ENCODE measurements around the gene MYO7A.
"Not testable (repeated sequence)": the region's sequence is repeated elsewhere in the genome, so short reads cannot be mapped to it uniquely, and the experiment has no call there.

The MYO7A gene

GRCh38 chr11:77092382-77092781 is 35.7 kb upstream of the MYO7A start:
- H3K36me3 ChIP-seq (ENCODE audit: control insufficient read depth in 2 of 2, insufficient read depth in 2 of 2, low read length in 2 of 2), result peaks cover 29 to 34% of the 10 kb centered on the region in 2 donors
- H3K9ac ChIP-seq (ENCODE audit: low read depth in 1 of 2, low read length in 2 of 2), result no peak overlapping the region
- H3K9me3 ChIP-seq (ENCODE audit: control insufficient read depth in 2 of 2, low read length in 2 of 2), result no peaks in the 10 kb centered on the region
- no peak overlapping the region for H3K27ac ChIP-seq (ENCODE audit: low read depth in 2 of 2, low read length in 2 of 2)
- H3K27me3 ChIP-seq (ENCODE audit: control insufficient read depth in 2 of 2, insufficient read depth in 2 of 2, low read length in 2 of 2), result no peaks in the 10 kb centered on the region
- peaks cover 61 to 66% of the 10 kb centered on the region in 2 donors for H3K4me1 ChIP-seq (ENCODE audit: control insufficient read depth in 2 of 2, insufficient read depth in 2 of 2, low read length in 2 of 2)
- H3K4me3 ChIP-seq (ENCODE audit: low read length in 2 of 2), result no peak overlapping the region

- peaks cover 27 to 31% of the 10 kb centered on the region in 2 donors for H3K36me3 ChIP-seq (ENCODE audit: control insufficient read depth in 2 of 2, insufficient read depth in 2 of 2, low read length in 2 of 2)
- no peak overlapping the region for H3K27ac ChIP-seq (ENCODE audit: low read depth in 2 of 2, low read length in 2 of 2)
Observed at GRCh38 chr11:77093056-77093891, 34.8 kb upstream of the MYO7A start.

GRCh38 chr11:77093987-77094840 is 33.8 kb upstream of the MYO7A start:
- Histone ChIP-seq H3K27me3 (ENCODE audit: control insufficient read depth in 2 of 2, insufficient read depth in 2 of 2, low read length in 2 of 2) (no peaks in the 10 kb centered on the region), H3K27ac (ENCODE audit: low read depth in 2 of 2, low read length in 2 of 2) (peak overlapping the region; percentile 91 to 94), H3K9me3 (ENCODE audit: control insufficient read depth in 2 of 2, low read length in 2 of 2) (no peaks in the 10 kb centered on the region), H3K9ac (ENCODE audit: low read depth in 1 of 2, low read length in 2 of 2) (peak overlapping the region in 1 of 2 donors; percentile 67), H3K36me3 (ENCODE audit: control insufficient read depth in 2 of 2, insufficient read depth in 2 of 2, low read length in 2 of 2) (peaks cover 25 to 27% of the 10 kb centered on the region in 2 donors), H3K4me3 (ENCODE audit: low read length in 2 of 2) (no peak overlapping the region), H3K4me1 (ENCODE audit: control insufficient read depth in 2 of 2, insufficient read depth in 2 of 2, low read length in 2 of 2) (peaks cover 43 to 47% of the 10 kb centered on the region in 2 donors)

More at GRCh38 chr11:77093056-77093891, 34.8 kb upstream of the MYO7A start:
- H3K9ac ChIP-seq (ENCODE audit: low read depth in 1 of 2, low read length in 2 of 2), result no peak overlapping the region
- no peaks in the 10 kb centered on the region for H3K27me3 ChIP-seq (ENCODE audit: control insufficient read depth in 2 of 2, insufficient read depth in 2 of 2, low read length in 2 of 2)
- no peaks in the 10 kb centered on the region for H3K9me3 ChIP-seq (ENCODE audit: control insufficient read depth in 2 of 2, low read length in 2 of 2)
- H3K4me3 ChIP-seq (ENCODE audit: low read length in 2 of 2), result no peak overlapping the region
- peaks cover 52 to 57% of the 10 kb centered on the region in 2 donors for H3K4me1 ChIP-seq (ENCODE audit: control insufficient read depth in 2 of 2, insufficient read depth in 2 of 2, low read length in 2 of 2)

- Histone ChIP-seq H3K9ac (ENCODE audit: low read depth in 1 of 2, low read length in 2 of 2) (peak overlapping the region; percentile 49 to 67), H3K36me3 (ENCODE audit: control insufficient read depth in 2 of 2, insufficient read depth in 2 of 2, low read length in 2 of 2) (peaks cover 22 to 27% of the 10 kb centered on the region in 2 donors), H3K9me3 (ENCODE audit: control insufficient read depth in 2 of 2, low read length in 2 of 2) (no peaks in the 10 kb centered on the region), H3K27ac (ENCODE audit: low read depth in 2 of 2, low read length in 2 of 2) (peak overlapping the region; percentile 91 to 94), H3K4me1 (ENCODE audit: control insufficient read depth in 2 of 2, insufficient read depth in 2 of 2, low read length in 2 of 2) (peaks cover 39 to 42% of the 10 kb centered on the region in 2 donors), H3K27me3 (ENCODE audit: control insufficient read depth in 2 of 2, insufficient read depth in 2 of 2, low read length in 2 of 2) (no peaks in the 10 kb centered on the region), H3K4me3 (ENCODE audit: low read length in 2 of 2) (no peak overlapping the region)
Observed at GRCh38 chr11:77094841-77095365, 33.1 kb upstream of the MYO7A start.

GRCh38 chr11:77095551-77096490 is 32.2 kb upstream of the MYO7A start:
- no peaks in the 10 kb centered on the region for H3K27me3 ChIP-seq (ENCODE audit: control insufficient read depth in 2 of 2, insufficient read depth in 2 of 2, low read length in 2 of 2)
- peaks cover 21 to 25% of the 10 kb centered on the region in 2 donors for H3K36me3 ChIP-seq (ENCODE audit: control insufficient read depth in 2 of 2, insufficient read depth in 2 of 2, low read length in 2 of 2)
- H3K9me3 ChIP-seq (ENCODE audit: control insufficient read depth in 2 of 2, low read length in 2 of 2), result no peaks in the 10 kb centered on the region
- peak overlapping the region; percentile 49 to 74 for H3K9ac ChIP-seq (ENCODE audit: low read depth in 1 of 2, low read length in 2 of 2)
- peak overlapping the region; percentile 92 to 95 for H3K27ac ChIP-seq (ENCODE audit: low read depth in 2 of 2, low read length in 2 of 2)
- peaks cover 31 to 33% of the 10 kb centered on the region in 2 donors for H3K4me1 ChIP-seq (ENCODE audit: control insufficient read depth in 2 of 2, insufficient read depth in 2 of 2, low read length in 2 of 2)
- no peak overlapping the region for H3K4me3 ChIP-seq (ENCODE audit: low read length in 2 of 2)

GRCh38 chr11:77096591-77097019 is 31.4 kb upstream of the MYO7A start:
- peaks cover 23 to 27% of the 10 kb centered on the region in 2 donors for H3K36me3 ChIP-seq (ENCODE audit: control insufficient read depth in 2 of 2, insufficient read depth in 2 of 2, low read length in 2 of 2)
- H3K27me3 ChIP-seq (ENCODE audit: control insufficient read depth in 2 of 2, insufficient read depth in 2 of 2, low read length in 2 of 2), result no peaks in the 10 kb centered on the region
- H3K4me3 ChIP-seq (ENCODE audit: low read length in 2 of 2), result no peak overlapping the region
- no peaks in the 10 kb centered on the region for H3K9me3 ChIP-seq (ENCODE audit: control insufficient read depth in 2 of 2, low read length in 2 of 2)
- peaks cover 25 to 26% of the 10 kb centered on the region in 2 donors for H3K4me1 ChIP-seq (ENCODE audit: control insufficient read depth in 2 of 2, insufficient read depth in 2 of 2, low read length in 2 of 2)
- peak overlapping the region; percentile 32 to 74 for H3K9ac ChIP-seq (ENCODE audit: low read depth in 1 of 2, low read length in 2 of 2)
- peak overlapping the region; percentile 92 to 95 for H3K27ac ChIP-seq (ENCODE audit: low read depth in 2 of 2, low read length in 2 of 2)

GRCh38 chr11:77097180-77097579 is 30.9 kb upstream of the MYO7A start:
- not testable (repeated sequence) for H3K27me3 ChIP-seq (ENCODE audit: control insufficient read depth in 2 of 2, insufficient read depth in 2 of 2, low read length in 2 of 2); H3K9ac ChIP-seq (ENCODE audit: low read depth in 1 of 2, low read length in 2 of 2); H3K27ac ChIP-seq (ENCODE audit: low read depth in 2 of 2, low read length in 2 of 2); H3K4me3 ChIP-seq (ENCODE audit: low read length in 2 of 2); H3K9me3 ChIP-seq (ENCODE audit: control insufficient read depth in 2 of 2, low read length in 2 of 2)
- Histone ChIP-seq H3K4me1 (ENCODE audit: control insufficient read depth in 2 of 2, insufficient read depth in 2 of 2, low read length in 2 of 2) (peaks cover 25 to 26% of the 10 kb centered on the region in 2 donors), H3K36me3 (ENCODE audit: control insufficient read depth in 2 of 2, insufficient read depth in 2 of 2, low read length in 2 of 2) (peaks cover 27% of the 10 kb centered on the region in 2 donors)

- Histone ChIP-seq H3K36me3 (ENCODE audit: control insufficient read depth in 2 of 2, insufficient read depth in 2 of 2, low read length in 2 of 2) (peaks cover 27 to 31% of the 10 kb centered on the region in 2 donors), H3K4me3 (ENCODE audit: low read length in 2 of 2) (no peak overlapping the region), H3K27ac (ENCODE audit: low read depth in 2 of 2, low read length in 2 of 2) (no peak overlapping the region), H3K9me3 (ENCODE audit: control insufficient read depth in 2 of 2, low read length in 2 of 2) (no peaks in the 10 kb centered on the region), H3K4me1 (ENCODE audit: control insufficient read depth in 2 of 2, insufficient read depth in 2 of 2, low read length in 2 of 2) (peaks cover 21 to 24% of the 10 kb centered on the region in 2 donors), H3K27me3 (ENCODE audit: control insufficient read depth in 2 of 2, insufficient read depth in 2 of 2, low read length in 2 of 2) (no peaks in the 10 kb centered on the region), H3K9ac (ENCODE audit: low read depth in 1 of 2, low read length in 2 of 2) (no peak overlapping the region)
Observed at GRCh38 chr11:77100166-77101042, 27.6 kb upstream of the MYO7A start.
